Upper lobe of left lung (tissue), 6 donors: ENCODE data around the gene OLFML1. TPM values are rescaled to one million over a fixed set of nuclear protein-coding genes. Genes with fewer than 3 reads are reported as not detected.

ENCODE experiments used
- ATAC-seq, 2 donors: fragments of 200-7000 bp; cut with Tn5 transposase; one replicate each; pipeline ENCODE4 v1.9.1; 2022; ENCODE audit warnings: mild to moderate bottlenecking in 2 of 2, moderate library complexity in 2 of 2; ENCODE audit not compliant: low FRiP score in 2 of 2
- DNase-seq, 2 donors: peaks; one replicate each; pipeline ENCODE4 v3.0.0-alpha.2; 2019 to 2020
- H3K27ac ChIP-seq, 4 donors: fragments of 200-600 bp; sonication (generic); one replicate each; pipeline ENCODE4 v1.5.1; 2016 to 2019
- H3K27me3 ChIP-seq, 4 donors: fragments of 200-600 bp; sonication (generic); one replicate each; pipeline ENCODE4 v1.5.1; 2017 to 2019
- H3K36me3 ChIP-seq, 4 donors: fragments of 200-600 bp; sonication (generic); one replicate each; pipeline ENCODE4 v1.5.1; 2016 to 2019
- H3K4me1 ChIP-seq, 4 donors: fragments of 200-600 bp; sonication (generic); one replicate each; pipeline ENCODE4 v1.5.1; 2018 to 2019
- H3K4me3 ChIP-seq, 4 donors: fragments of 200-600 bp; sonication (generic); one replicate each; pipeline ENCODE4 v1.5.1; 2017 to 2019; ENCODE audit warnings: mild to moderate bottlenecking in 2 of 4, moderate library complexity in 1 of 4
- H3K9me3 ChIP-seq, 4 donors: fragments of 200-600 bp; sonication (generic); one replicate each; pipeline ENCODE4 v1.5.1; 2018 to 2019
- EP300 ChIP-seq, 4 donors: sonication (generic); formaldehyde crosslinking; IDR thresholded peaks; one replicate each; pipeline ENCODE4 v1.5.1; 2017; ENCODE audit warnings: antibody characterized with exemption in 4 of 4, control low read depth in 2 of 4
- POLR2A ChIP-seq, 4 donors: fragments of 450-650 bp; IDR thresholded peaks; one replicate each; pipeline ENCODE4 v1.5.1; 2016 to 2017; ENCODE audit warnings: antibody characterized with exemption in 4 of 4, mild to moderate bottlenecking in 2 of 4
- POLR2AphosphoS5 ChIP-seq, 2 donors: sonication (generic); formaldehyde crosslinking; IDR thresholded peaks; one replicate each; pipeline ENCODE4 v1.5.1; 2017; ENCODE audit warnings: antibody characterized with exemption in 2 of 2
- WGBS, 2 donors: methylation state at CpG; one replicate each; pipeline ENCODE4 v1.1.5; 2017 to 2018; 5-methylcytosine and 5-hydroxymethylcytosine counted together
- total RNA-seq, 6 donors: library from RNA; depleted of rRNA in 4 of 6; stranded (reverse); fragments of >200 nt in 4 of 6; gene quantifications; one replicate each; pipeline versions ENCODE4 v1.1.0 to v1.2.1, GENCODE V29; 2016 to 2021
- TF ChIP-seq, protein P1 (sequence below), 6 experiments: fragments of 450-650 bp in 4 of 6; fragments of 200-600 bp in 2 of 6; sonication (generic) in 2 of 6; IDR thresholded peaks; one replicate each; pipeline ENCODE4 v1.5.1; 2016 to 2019; ENCODE audit warnings: antibody characterized with exemption in 6 of 6
- donor health status: DM: no; HTN: no; CAD: no; lungs with moderate emphysema.
- donor health status: DM: no; HTN: yes; CAD: no; lungs with severe emphysema.

The OLFML1 gene
- total RNA-seq, 6 donors from 2014 or later, result 1.6 to 34.2 (median 4.6) TPM

DNA sequence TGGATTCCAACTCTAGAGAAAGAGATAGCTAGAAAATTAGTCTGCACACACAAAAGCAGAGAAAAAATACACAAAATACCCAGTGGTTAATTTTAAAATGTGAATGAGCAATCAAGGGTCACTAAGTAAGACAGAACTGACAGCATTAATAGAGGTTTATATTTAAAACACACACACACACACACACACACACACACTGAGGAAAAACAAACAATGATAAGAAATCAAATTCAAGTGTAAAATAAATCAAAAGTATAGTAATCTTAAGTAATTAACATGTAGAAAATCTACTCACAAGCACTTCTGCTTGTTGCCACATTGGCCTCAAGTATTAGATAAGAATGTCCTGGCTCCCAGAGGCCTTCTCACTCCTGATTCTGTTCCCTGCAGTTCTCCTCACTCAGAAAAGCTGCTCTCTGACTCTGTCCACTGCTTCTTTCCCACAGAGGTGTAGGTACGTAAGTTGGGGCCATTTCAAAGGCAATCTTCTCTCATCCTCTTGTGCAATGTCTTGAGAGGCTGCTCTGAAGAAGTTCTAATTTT is 33.3 kb upstream of the OLFML1 start:
- peak in 1 of 2 donors; percentile 28 for DNase-seq
- Histone ChIP-seq H3K27ac (no peak overlapping the region), H3K9me3 (no peaks in the 10 kb centered on the region), H3K4me1 (peaks cover 0 to 5% (median 0%) of the 10 kb centered on the region in 4 donors), H3K27me3 (no peaks in the 10 kb centered on the region), H3K4me3 (no peak overlapping the region), H3K36me3 (no peaks in the 10 kb centered on the region)
- WGBS, 2 donors, result 60 to 74% methylated on average over 1 of the region's 1 CpG
- peak; percentile 15 to 73 for ATAC-seq
- TF ChIP-seq POLR2A (IDR thresholded peaks at IDR 0.05) (no peak), POLR2AphosphoS5 (IDR thresholded peaks at IDR 0.05) (no peak), EP300 (IDR thresholded peaks at IDR 0.05) (no peak)
- TF ChIP-seq, protein P1, sequence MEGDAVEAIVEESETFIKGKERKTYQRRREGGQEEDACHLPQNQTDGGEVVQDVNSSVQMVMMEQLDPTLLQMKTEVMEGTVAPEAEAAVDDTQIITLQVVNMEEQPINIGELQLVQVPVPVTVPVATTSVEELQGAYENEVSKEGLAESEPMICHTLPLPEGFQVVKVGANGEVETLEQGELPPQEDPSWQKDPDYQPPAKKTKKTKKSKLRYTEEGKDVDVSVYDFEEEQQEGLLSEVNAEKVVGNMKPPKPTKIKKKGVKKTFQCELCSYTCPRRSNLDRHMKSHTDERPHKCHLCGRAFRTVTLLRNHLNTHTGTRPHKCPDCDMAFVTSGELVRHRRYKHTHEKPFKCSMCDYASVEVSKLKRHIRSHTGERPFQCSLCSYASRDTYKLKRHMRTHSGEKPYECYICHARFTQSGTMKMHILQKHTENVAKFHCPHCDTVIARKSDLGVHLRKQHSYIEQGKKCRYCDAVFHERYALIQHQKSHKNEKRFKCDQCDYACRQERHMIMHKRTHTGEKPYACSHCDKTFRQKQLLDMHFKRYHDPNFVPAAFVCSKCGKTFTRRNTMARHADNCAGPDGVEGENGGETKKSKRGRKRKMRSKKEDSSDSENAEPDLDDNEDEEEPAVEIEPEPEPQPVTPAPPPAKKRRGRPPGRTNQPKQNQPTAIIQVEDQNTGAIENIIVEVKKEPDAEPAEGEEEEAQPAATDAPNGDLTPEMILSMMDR (IDR thresholded peaks at IDR 0.05), result no peak

DNA sequence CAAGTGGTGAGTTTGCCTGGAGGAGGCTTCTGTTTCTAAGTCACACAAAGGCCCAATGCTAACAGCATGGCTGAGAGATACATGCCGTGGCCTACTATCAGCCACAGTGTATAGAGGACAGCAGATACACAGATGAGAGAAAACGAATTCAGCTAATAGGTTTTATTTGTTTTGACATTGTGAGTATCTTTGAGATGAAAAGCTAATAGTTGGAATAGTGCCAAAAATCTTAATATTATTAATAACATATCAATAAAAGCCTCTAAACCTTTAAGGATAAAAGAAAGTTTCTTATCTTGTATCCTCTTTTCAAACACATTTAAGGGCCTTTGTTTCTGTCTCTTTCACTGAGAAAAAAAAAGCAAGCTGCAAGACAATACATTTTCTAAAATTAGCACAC is 30.5 kb upstream of the OLFML1 start:
- no peaks in the 10 kb centered on the region for H3K9me3 ChIP-seq
- H3K4me3 ChIP-seq, result no peak overlapping the region
- TF ChIP-seq POLR2AphosphoS5 (IDR thresholded peaks at IDR 0.05) (no peak), POLR2A (IDR thresholded peaks at IDR 0.05) (no peak), EP300 (IDR thresholded peaks at IDR 0.05) (no peak)
- TF ChIP-seq, protein P1 (IDR thresholded peaks at IDR 0.05), result no peak
- no peaks in the 10 kb centered on the region for H3K36me3 ChIP-seq
- no peak overlapping the region for H3K27ac ChIP-seq
- no peaks in the 10 kb centered on the region for H3K27me3 ChIP-seq
- no peak for ATAC-seq
- peaks cover 0 to 5% (median 0%) of the 10 kb centered on the region in 4 donors for H3K4me1 ChIP-seq
- no peak for DNase-seq
- WGBS, 2 donors, result 57 to 63% methylated on average over 2 of the region's 2 CpGs

DNA sequence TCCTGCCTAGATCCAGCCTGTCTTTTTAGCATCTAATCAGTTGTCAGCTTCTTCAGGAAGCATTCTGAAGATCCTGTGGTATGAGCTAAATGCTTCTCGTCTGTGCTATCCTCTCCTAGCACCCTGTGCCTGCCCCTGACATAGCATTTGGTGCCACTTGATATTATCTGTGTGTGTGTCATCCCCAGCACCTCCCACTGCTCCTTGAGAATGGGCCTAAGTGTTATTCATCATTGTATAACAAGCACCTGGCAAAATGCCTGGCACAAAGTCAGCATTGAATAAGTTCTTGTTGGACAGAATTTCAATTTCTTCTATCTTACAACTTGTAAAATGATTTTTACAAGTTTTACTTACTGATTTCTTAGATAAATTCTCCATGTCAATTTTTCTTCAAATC is 28.1 kb upstream of the OLFML1 start:
- TF ChIP-seq EP300 (IDR thresholded peaks at IDR 0.05), result no peak
- no peak for TF ChIP-seq POLR2A (IDR thresholded peaks at IDR 0.05)
- no peak for TF ChIP-seq POLR2AphosphoS5 (IDR thresholded peaks at IDR 0.05)
- TF ChIP-seq, protein P1 (IDR thresholded peaks at IDR 0.05), result no peak
- H3K36me3 ChIP-seq, result no peaks in the 10 kb centered on the region
- H3K27me3 ChIP-seq, result no peaks in the 10 kb centered on the region
- H3K4me1 ChIP-seq, result peaks cover 0 to 5% (median 0%) of the 10 kb centered on the region in 4 donors
- WGBS, 2 donors, result 45 to 63% methylated on average over 1 of the region's 1 CpG
- no peaks in the 10 kb centered on the region for H3K9me3 ChIP-seq
- no peak overlapping the region for H3K4me3 ChIP-seq
- H3K27ac ChIP-seq, result no peak overlapping the region
- ATAC-seq (no peak), DNase-seq (no peak)

DNA sequence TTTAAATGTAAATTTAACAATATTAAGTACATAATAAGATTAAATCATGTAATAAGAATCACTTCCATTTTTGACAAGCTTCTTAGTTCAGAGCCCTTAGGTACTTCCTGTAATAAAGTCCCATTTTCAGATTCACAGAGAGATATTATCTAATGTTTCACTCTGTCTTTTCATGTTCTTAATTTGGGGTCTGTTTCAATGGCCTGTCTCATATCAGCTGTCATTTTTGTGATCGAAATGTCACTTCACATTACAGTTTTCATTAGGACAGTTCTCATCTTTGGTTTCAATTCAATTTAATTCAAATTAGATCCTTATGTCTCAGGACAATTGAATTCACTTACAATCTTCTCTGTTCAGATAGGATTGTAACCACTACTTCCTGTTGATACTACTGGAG is 22.6 kb upstream of the OLFML1 start:
- no peaks in the 10 kb centered on the region for H3K36me3 ChIP-seq
- no peaks in the 10 kb centered on the region for H3K4me1 ChIP-seq
- no peak overlapping the region for H3K4me3 ChIP-seq
- no peaks in the 10 kb centered on the region for H3K27me3 ChIP-seq
- TF ChIP-seq POLR2A (IDR thresholded peaks at IDR 0.05), result no peak
- no peak for TF ChIP-seq POLR2AphosphoS5 (IDR thresholded peaks at IDR 0.05)
- TF ChIP-seq, protein P1 (IDR thresholded peaks at IDR 0.05), result no peak
- TF ChIP-seq EP300 (IDR thresholded peaks at IDR 0.05), result no peak
- no peak overlapping the region for H3K27ac ChIP-seq
- 85 to 88% methylated on average over 1 of the region's 1 CpG for WGBS, 2 donors
- ATAC-seq, result no peak
- H3K9me3 ChIP-seq, result no peaks in the 10 kb centered on the region
- no peak for DNase-seq

DNA sequence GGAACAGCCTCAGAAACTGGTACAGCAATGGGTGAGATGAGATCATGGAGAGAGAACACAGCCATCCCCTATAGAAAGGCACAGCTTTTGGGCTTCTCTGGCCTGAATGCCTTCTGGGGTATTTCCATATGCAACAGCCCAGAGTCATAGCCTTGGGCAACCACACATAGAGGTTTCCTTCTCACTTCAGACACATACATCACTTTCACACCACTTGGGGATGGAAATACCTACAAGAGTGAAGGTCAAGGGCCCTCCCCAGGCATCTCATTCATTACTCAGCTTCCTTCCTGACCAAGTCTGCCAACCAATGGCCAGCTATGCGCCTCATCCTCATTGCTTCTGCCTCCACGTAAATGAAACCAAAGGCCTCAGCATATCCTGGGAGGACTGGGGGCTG is 17.7 kb upstream of the OLFML1 start:
- TF ChIP-seq POLR2A (IDR thresholded peaks at IDR 0.05), result no peak
- no peak for TF ChIP-seq POLR2AphosphoS5 (IDR thresholded peaks at IDR 0.05)
- no peak for TF ChIP-seq EP300 (IDR thresholded peaks at IDR 0.05)
- TF ChIP-seq, protein P1 (IDR thresholded peaks at IDR 0.05), result no peak
- Histone ChIP-seq H3K27ac (no peak overlapping the region), H3K4me1 (no peaks in the 10 kb centered on the region), H3K27me3 (no peaks in the 10 kb centered on the region), H3K36me3 (no peaks in the 10 kb centered on the region), H3K9me3 (no peaks in the 10 kb centered on the region), H3K4me3 (no peak overlapping the region)
- WGBS, 2 donors, result 68 to 87% methylated on average over 2 of the region's 2 CpGs
- DNase-seq (no peak), ATAC-seq (no peak)
